Skeletal muscle cell (primary cell): ENCODE results near the gene TPRN.

ENCODE experiments used
- DNase-seq: peaks from one replicate; pipeline ENCODE4 v3.0.0-alpha.2; 2010; ENCODE audit warnings: low read depth
- H3K4me3 ChIP-seq: 2 replicates; pipeline ENCODE4 v1.5.1; 2011; ENCODE audit warnings: low read depth, mild to moderate bottlenecking, control low read depth, low read length, moderate library complexity

TPRN gene

DNA sequence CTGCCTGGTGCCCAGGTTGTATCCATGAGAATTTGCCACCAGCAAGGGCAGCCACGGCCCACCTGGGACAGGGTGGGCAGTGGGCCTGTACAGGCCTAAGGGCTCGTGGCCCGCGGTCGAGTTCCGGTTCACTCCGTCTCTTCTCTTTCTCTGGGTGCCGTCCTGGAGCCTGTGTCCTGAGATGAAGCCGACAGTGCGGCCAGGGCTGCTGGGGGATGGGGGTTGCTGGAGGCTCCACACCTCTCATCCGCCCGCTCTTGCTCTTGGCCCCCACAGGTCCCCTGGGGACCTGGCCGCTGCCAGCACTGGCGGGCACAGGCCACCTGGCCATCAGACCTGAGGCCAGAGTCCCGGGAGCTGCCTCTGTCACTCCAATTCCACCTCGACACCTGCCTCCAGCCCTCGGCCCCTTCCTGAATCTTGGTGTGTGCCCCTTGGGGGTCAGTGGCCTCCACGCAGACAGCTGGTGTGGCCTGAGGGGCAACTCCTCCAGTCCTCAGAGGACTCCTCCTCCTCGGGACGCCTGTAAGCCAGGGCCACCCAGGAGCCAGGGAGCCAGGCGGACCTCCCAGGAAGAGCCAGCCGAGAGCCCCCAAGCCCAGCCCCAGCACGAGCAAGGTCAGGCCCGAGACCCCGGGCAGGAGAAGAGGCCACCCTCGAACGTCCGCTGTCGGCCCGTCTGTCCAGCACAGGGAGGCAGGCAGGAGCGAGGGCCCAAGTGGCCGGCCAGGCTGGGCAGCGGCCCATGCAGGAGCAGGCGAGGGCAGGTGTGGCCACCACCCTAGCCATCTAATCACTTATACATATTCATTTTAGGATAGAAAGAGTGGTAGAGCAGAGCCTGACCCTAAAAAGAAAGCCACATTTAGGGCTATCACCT, 35.9 kb downstream of the TPRN start:
- no peak for DNase-seq
- no peak overlapping the region for H3K4me3 ChIP-seq

GRCh38 chr9:137163805-137164204, 36.7 kb downstream of the TPRN start:
- no peak for DNase-seq
- no peak overlapping the region for H3K4me3 ChIP-seq

- DNase-seq: no peak
- H3K4me3 ChIP-seq: peak overlapping the region; percentile 29
Observed at GRCh38 chr9:137163365-137163715, 37.2 kb downstream of the TPRN start.

DNA sequence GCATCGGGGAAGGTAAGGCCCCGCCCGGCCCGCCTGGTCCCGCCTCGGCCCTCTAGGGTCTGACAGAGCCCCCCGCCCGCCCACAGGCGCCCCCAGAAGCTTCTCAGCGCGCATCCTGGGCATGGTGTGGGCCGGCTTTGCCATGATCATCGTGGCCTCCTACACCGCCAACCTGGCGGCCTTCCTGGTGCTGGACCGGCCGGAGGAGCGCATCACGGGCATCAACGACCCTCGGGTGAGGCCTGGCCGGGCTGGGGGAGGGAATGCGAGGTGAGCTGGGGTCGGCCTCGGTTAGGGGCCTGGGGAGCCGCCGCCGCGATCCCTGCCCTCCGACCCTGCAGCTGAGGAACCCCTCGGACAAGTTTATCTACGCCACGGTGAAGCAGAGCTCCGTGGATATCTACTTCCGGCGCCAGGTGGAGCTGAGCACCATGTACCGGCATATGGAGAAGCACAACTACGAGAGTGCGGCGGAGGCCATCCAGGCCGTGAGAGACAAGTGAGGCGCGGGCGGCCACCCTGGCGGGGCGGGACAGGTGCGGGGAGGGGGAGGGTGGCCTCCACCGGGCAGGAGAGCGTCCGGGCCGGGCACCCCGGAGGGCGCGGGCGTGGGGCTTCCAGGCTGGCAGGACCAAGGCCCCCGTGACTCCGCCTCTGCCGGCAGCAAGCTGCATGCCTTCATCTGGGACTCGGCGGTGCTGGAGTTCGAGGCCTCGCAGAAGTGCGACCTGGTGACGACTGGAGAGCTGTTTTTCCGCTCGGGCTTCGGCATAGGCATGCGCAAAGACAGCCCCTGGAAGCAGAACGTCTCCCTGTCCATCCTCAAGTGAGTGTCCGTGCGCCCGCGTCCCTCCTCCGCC, 37.8 kb downstream of the TPRN start:
- peak overlapping the region; percentile 29 for H3K4me3 ChIP-seq

GRCh38 chr9:137161558-137162486, 38.7 kb downstream of the TPRN start:
- H3K4me3 ChIP-seq: no peak overlapping the region
- DNase-seq: no peak

More for the DNA sequence above, 37.8 kb downstream of the TPRN start:
- DNase-seq: no peak

DNA sequence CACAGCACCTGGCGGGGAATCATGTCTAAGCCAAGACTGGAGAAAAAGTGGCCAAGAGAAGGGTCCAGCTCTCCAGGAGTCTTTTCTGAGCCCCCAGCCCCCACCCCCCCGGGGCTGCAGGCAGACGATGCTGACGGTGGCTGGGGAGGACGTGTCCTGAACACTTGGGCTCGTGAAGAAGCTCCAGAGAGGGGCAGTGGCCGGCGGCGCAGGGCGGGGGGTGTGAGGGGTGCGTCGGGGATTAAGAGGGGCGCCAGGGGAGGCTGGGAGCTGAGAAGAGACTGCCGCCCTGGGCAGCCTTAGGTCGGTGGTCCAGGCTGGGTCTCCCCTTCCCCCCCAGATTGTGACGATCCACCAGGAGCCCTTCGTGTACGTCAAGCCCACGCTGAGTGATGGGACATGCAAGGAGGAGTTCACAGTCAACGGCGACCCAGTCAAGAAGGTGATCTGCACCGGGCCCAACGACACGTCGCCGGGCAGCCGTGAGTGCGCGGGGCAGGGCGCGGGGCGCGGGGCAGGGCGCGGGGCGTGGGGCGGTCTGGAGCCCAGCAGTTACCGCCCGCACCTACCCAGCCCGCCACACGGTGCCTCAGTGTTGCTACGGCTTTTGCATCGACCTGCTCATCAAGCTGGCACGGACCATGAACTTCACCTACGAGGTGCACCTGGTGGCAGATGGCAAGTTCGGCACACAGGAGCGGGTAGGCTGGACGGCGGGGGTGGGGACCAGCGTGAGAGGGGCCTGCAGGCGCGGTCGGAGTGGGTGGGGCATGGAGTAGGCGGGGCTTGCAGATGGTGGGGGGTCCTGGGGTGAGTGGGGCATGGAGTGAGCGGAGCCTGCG, 39.6 kb downstream of the TPRN start:
- DNase-seq: no peak
- H3K4me3 ChIP-seq: no peak overlapping the region

DNA sequence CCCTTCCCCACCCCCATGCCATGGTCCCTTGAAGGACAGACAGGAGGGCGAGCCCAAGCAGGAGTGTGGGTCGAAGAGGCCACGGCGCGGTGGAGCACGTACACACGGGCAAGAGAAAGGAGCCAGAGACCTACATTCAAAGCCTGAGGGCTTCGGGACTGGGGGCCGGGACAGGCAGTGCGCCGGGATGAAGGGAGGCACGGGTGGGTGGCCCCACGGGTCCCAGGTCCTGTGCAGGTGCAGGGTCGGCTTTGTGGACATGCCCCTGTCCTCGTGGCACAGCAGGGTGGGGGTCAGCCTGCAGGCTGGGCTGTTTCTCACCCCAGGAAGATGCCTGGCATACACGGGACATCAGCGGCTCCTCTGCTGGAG, 40.5 kb downstream of the TPRN start:
- H3K4me3 ChIP-seq: no peak overlapping the region
- no peak for DNase-seq

GRCh38 chr9:137159105-137160053, 41.2 kb downstream of the TPRN start:
- no peak for DNase-seq
- H3K4me3 ChIP-seq: no peak overlapping the region

- DNase-seq: no peak
- H3K4me3 ChIP-seq: no peak overlapping the region
Observed at GRCh38 chr9:137158625-137159024, 41.9 kb downstream of the TPRN start.

DNA sequence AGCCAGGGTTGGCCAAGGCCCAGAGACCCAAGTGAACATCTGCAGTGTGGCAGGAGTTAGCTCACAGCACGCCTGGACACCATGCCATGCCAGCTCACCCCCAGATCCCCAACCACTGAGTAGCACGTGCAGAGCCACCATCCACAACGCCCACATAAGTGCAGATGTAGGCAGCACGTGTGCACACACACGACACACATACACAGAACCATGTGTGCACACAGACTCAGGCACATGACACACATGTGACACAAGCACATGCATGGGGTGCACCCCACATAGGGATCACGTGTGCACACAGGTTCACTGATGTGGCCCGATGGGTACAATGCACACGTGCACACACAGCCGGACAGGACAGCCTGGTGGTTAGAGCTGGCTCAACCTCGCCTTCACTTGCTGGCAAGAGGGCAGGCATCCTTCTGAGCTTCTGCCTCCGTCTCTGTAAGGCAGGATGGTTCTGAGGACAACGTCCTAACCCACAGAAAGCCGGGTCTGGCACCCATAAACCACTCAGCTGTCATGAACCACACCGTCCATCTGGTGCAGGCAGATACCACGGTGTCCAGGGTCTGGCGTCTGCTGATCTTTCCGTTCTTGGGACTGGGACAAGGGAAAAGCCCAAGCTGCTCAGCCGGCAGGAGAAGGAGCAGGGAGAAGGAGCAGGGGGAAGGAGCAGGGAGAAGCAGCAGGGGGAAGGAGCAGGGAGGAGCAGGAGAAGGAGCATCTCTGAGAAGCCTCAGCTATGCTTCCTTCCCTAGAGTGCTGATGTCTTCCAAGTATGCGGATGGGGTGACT, 42.7 kb downstream of the TPRN start:
- H3K4me3 ChIP-seq: no peak overlapping the region
- DNase-seq: no peak

DNA sequence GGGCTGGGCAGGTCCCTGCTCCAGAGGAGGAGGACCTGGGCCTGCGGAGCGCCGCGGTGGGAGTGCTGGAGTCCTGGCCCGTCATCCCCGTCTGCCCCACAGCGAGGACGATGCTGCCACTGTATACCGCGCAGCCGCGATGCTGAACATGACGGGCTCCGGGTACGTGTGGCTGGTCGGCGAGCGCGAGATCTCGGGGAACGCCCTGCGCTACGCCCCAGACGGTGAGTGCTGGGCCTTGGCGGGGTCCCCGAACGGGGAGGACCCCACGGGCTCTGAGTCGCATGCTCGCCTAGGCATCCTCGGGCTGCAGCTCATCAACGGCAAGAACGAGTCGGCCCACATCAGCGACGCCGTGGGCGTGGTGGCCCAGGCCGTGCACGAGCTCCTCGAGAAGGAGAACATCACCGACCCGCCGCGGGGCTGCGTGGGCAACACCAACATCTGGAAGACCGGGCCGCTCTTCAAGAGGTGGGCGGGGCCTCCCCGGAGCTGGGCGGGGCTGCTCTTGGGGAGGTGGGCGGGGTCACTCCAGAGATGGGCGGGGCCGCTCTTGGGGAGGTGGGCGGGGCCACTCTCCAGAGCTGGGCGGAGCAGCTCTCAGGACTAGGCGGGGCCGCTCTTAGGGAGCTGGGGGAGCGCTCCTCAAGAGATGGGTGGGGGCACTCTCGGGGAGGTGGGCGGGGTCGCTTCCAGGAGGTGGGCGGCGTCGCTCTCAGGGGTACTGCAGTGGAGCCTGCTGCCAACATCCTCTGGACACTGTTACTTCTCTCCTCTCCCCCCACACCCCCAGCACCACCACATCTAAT, 43.8 kb downstream of the TPRN start:
- no peak for DNase-seq

GRCh38 chr9:137152844-137153405, 47.6 kb downstream of the TPRN start:
- DNase-seq: no peak
- H3K4me3 ChIP-seq: no peak overlapping the region

More for the DNA sequence above, 43.8 kb downstream of the TPRN start:
- H3K4me3 ChIP-seq: peak overlapping the region; percentile 38

DNA sequence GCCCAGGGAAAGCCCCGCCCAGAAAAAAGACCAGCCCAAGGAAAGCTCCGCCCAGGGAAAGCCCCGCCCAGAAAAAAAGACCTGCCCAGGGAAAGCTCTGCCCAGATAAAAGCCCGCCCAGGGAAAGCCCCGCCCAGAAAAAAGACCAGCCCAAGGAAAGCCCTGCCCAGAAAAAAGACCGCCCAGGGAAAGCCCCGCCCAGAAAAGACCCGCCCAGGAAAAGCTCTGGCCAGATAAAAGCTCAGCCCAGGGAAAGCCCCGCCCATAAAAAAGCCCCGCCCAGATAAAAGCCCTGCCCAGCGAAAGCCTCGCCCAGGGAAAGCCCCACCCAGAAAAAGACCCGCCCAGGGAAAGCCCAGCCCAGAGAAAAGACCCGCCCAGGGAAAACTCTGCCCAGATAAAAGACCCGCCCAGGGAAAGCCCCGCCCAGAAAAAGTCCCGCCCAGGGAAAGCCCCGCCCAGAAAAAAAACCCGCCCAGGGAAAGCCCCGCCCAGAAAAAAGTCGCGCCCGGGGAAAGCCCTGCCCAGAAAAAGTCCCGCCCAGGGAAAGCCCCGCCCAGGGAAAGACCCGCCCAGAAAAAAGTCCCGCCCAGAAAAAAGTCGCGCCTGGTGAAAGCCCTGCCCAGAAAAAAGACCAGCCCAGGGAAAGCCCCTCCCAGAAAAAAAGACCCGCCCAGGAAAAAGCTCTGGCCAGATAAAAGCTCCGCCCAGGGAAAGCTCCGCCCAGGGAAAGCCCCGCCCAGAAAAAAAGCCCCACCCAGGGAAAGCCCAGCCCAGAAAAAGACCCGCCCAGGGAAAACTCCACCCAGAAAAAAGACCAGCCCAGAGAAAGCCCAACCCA, 49.7 kb downstream of the TPRN start:
- DNase-seq: no peak
- no peak overlapping the region for H3K4me3 ChIP-seq

DNA sequence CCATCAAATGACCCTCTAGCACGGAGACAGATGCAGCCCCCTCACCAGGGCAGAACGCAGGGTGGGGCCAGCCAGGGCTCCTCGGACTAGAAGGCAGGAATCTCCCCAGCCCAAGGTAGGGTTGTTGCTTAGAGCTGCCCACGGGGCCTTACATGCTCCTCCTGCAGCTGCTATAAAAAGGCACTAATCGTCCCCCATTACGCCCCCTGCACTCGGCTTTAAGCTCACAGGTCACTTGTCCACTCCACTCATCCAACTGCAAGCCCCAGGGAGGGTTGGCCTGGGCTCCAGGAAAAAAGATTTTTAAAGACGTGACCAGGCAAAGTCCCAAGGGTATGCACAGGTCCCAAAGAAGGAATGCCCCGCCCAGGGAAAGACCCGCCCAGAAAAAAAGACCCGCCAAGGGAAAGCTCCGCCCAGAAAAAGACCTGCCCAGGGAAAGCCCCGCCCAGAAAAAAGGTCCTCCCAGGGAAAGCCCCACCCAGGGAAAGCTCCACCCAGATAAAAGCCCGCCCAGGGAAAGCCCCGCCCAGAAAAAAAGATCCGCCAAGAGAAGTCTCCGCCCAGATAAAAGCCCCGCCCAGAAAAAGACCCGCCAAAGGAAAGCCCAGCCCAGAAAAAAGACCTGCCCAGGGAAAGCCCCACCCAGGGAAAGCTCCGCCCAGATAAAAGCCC, 50.5 kb downstream of the TPRN start:
- no peak for DNase-seq

More for the DNA sequence above, 50.5 kb downstream of the TPRN start:
- no peak overlapping the region for H3K4me3 ChIP-seq
